DOHH2 (cell line): ENCODE data around the gene SPEM2.

Source experiments
- H3F3A ChIP-seq: fragments of 200-600 bp; sonication (generic), shearing (Covaris generic); 2 replicates; pipeline ENCODE4 v1.6.0; 2016; ENCODE audit warnings: antibody characterized with exemption, mild to moderate bottlenecking; ENCODE audit not compliant: control insufficient read depth, insufficient read depth
- H3K27ac ChIP-seq: fragments of 200-600 bp; sonication (generic); 2 replicates; pipeline ENCODE4 v1.5.1; 2014; ENCODE audit warnings: low read depth, mild to moderate bottlenecking, low read length, moderate library complexity
- H3K27me3 ChIP-seq: fragments of 200-600 bp; sonication (generic); 2 replicates; pipeline ENCODE4 v1.6.1; 2014; ENCODE audit warnings: mild to moderate bottlenecking, low read length, mixed read lengths; ENCODE audit not compliant: control insufficient read depth
- H3K36me3 ChIP-seq: fragments of 200-600 bp; sonication (generic); 2 replicates; pipeline ENCODE4 v1.6.1; 2014; ENCODE audit warnings: mild to moderate bottlenecking, low read length, moderate library complexity, mixed read lengths; ENCODE audit not compliant: control insufficient read depth
- H3K4me1 ChIP-seq: fragments of 200-600 bp; sonication (generic); 2 replicates; pipeline ENCODE4 v1.6.1; 2014; ENCODE audit warnings: mild to moderate bottlenecking, low read length, mixed read lengths; ENCODE audit not compliant: control insufficient read depth
- H3K4me2 ChIP-seq: fragments of 200-600 bp; sonication (generic); 2 replicates; pipeline ENCODE4 v1.6.0; 2014; ENCODE audit warnings: mild to moderate bottlenecking, low read length, moderate library complexity
- H3K4me3 ChIP-seq: fragments of 200-600 bp; sonication (generic); 2 replicates; pipeline ENCODE4 v1.5.1; 2014; ENCODE audit warnings: mild to moderate bottlenecking, low read length, mixed read lengths
- H3K79me2 ChIP-seq: fragments of 200-600 bp; sonication (generic); 2 replicates; pipeline ENCODE4 v1.6.1; 2014; ENCODE audit warnings: mild to moderate bottlenecking, low read length, mixed read lengths; ENCODE audit not compliant: control insufficient read depth
- H3K9me2 ChIP-seq: fragments of 200-600 bp; sonication (generic); replicated peaks from 2 replicates; pipeline ENCODE4 v1.6.1; 2014; ENCODE audit warnings: mild to moderate bottlenecking, low read length, mixed read lengths; ENCODE audit not compliant: control insufficient read depth
- H3K9me3 ChIP-seq: fragments of 200-600 bp; sonication (generic); 2 replicates; pipeline ENCODE4 v1.6.1; 2014; ENCODE audit warnings: antibody characterized with exemption, low read length, mixed read lengths; ENCODE audit not compliant: control insufficient read depth, insufficient read depth
- H4K20me1 ChIP-seq: fragments of 200-600 bp; sonication (generic); 2 replicates; pipeline ENCODE4 v1.6.0; 2014; ENCODE audit warnings: low read depth, mild to moderate bottlenecking, antibody characterized with exemption, low read length, moderate library complexity; ENCODE audit not compliant: control insufficient read depth, insufficient read depth
- EZH2phosphoT487 ChIP-seq: fragments of 200-600 bp; sonication (generic); IDR thresholded peaks from 2 replicates; pipeline ENCODE4 v1.6.1; 2017; ENCODE audit warnings: borderline replicate concordance, mild to moderate bottlenecking, antibody characterized with exemption, low read length, moderate library complexity, mixed read lengths
- TF ChIP-seq, protein P1 (sequence below): fragments of 200-600 bp; sonication (generic); IDR thresholded peaks from one replicate; pipeline ENCODE4 v1.5.1; 2014; ENCODE audit warnings: antibody characterized with exemption, mild to moderate bottlenecking, low read depth, low read length; ENCODE audit not compliant: poor library complexity, severe bottlenecking

The SPEM2 gene

DNA sequence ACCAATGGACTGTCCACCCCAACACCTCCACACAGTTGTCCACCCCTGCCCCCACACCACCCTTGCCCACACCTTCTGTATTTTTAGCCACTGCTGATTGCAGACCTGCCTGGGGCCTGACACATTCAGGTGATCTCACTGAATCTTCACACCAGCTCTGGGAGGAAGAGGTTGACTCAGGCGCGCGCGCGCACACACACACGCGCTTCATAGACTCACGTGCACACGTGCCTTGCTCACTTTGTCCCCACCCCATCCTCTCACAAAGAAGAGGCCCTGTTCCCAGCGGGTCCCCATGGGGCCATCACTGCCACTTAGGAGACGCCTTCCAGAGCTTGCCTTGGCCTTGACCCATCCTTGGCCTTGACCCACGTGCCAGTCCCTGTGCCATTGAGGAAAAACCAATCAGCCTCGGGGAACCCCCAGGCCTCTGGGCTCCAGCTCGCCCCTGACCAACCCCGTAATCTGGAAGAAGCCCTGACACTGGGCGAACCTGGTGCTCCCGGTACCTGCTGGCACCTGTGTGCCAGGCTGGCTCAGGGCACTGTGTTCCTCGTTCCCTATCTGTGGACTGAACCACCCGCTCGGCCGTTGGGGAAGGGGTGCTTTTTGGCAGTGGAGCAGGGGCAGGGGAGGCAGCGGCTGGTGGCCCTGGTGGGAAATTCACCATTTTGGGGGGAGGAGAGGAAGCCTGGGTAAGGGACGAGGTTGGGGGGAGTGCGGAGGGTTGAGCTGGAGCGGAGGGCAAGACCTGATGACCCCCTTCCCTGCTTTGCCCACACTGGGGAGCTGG is 14.6 kb upstream of the SPEM2 start:
- no peak overlapping the region for H3K27ac ChIP-seq
- no peak overlapping the region for H3K4me3 ChIP-seq
- H3K4me1 ChIP-seq = no peaks in the 10 kb centered on the region
- H3K79me2 ChIP-seq = no peaks in the 10 kb centered on the region
- 0 out of 2 replicates have a peak, but pooled peaks cover 2% of the 10 kb centered on the region for H3F3A ChIP-seq
- no peak overlapping the region for H3K4me2 ChIP-seq
- no peaks in the 10 kb centered on the region for H3K9me2 ChIP-seq
- H3K27me3 ChIP-seq = no peaks in the 10 kb centered on the region
- no peak for TF ChIP-seq EZH2phosphoT487
- TF ChIP-seq, protein P1, sequence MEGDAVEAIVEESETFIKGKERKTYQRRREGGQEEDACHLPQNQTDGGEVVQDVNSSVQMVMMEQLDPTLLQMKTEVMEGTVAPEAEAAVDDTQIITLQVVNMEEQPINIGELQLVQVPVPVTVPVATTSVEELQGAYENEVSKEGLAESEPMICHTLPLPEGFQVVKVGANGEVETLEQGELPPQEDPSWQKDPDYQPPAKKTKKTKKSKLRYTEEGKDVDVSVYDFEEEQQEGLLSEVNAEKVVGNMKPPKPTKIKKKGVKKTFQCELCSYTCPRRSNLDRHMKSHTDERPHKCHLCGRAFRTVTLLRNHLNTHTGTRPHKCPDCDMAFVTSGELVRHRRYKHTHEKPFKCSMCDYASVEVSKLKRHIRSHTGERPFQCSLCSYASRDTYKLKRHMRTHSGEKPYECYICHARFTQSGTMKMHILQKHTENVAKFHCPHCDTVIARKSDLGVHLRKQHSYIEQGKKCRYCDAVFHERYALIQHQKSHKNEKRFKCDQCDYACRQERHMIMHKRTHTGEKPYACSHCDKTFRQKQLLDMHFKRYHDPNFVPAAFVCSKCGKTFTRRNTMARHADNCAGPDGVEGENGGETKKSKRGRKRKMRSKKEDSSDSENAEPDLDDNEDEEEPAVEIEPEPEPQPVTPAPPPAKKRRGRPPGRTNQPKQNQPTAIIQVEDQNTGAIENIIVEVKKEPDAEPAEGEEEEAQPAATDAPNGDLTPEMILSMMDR = no peak
- no peaks in the 10 kb centered on the region for H3K9me3 ChIP-seq
- H3K36me3 ChIP-seq = no peaks in the 10 kb centered on the region
- H4K20me1 ChIP-seq = no peaks in the 10 kb centered on the region

DNA sequence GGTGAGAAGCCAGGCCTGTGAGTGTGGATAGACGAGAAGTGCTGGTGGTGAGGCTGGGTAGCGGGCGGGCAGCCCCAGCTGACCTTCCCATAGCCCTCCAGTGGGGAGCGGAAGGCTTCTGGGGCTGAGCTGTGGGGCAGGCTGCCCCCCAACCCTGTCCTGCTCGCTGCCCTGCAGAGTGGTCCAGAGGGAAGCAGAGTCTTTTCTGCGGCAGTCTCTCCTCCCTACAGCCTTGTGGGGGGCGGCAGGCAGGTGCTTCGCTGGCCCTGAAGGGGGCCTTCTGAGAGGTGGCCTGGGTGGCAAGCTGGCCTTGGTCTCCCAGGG is 14.0 kb upstream of the SPEM2 start:
- H3F3A ChIP-seq = 0 out of 2 replicates have a peak, but pooled peaks cover 2% of the 10 kb centered on the region
- no peaks in the 10 kb centered on the region for H3K27me3 ChIP-seq
- H3K4me1 ChIP-seq = no peaks in the 10 kb centered on the region
- no peaks in the 10 kb centered on the region for H3K36me3 ChIP-seq
- no peak overlapping the region for H3K4me2 ChIP-seq
- no peaks in the 10 kb centered on the region for H3K79me2 ChIP-seq
- TF ChIP-seq, protein P1 = no peak
- TF ChIP-seq EZH2phosphoT487 = no peak
- no peaks in the 10 kb centered on the region for H3K9me2 ChIP-seq
- H3K4me3 ChIP-seq = no peak overlapping the region
- H3K9me3 ChIP-seq = no peaks in the 10 kb centered on the region
- H3K27ac ChIP-seq = no peak overlapping the region
- H4K20me1 ChIP-seq = no peaks in the 10 kb centered on the region

DNA sequence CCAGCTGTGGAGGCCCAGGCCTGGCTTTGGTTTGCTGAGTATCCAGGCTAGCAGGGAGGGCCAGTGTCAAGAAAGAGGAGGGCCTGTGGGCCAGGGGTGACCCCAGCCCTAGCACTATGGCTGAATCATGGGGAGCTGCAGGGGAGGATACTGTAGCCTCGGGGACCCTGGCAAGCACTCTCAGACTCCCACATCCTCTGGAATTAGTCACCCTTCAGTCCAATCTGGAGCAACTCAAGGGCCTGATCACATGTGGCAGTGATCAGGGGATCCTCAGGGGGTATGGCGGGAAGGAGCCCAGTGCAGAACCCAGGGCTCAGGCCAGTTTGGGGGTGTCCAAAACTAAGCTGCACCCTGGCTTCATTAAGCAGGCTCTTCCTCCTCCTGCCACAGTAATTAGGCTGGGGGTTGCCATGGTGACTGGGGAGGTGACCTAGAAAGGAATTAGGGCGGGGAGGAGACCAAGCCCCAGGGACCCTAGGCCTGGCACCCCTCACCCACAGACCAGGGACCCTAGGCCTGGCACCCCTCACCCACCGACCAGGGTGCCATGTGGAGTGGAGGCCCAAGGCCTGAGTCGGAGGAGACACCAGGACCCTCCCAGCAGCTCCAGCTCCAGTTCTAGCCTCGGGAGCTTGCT is 11.9 kb upstream of the SPEM2 start:
- no peak overlapping the region for H3K4me3 ChIP-seq
- H3K4me1 ChIP-seq = no peaks in the 10 kb centered on the region
- no peaks in the 10 kb centered on the region for H4K20me1 ChIP-seq
- 0 out of 2 replicates have a peak, but pooled peaks cover 2% of the 10 kb centered on the region for H3F3A ChIP-seq
- no peaks in the 10 kb centered on the region for H3K79me2 ChIP-seq
- no peak overlapping the region for H3K27ac ChIP-seq
- H3K9me2 ChIP-seq = no peaks in the 10 kb centered on the region
- H3K36me3 ChIP-seq = no peaks in the 10 kb centered on the region
- no peaks in the 10 kb centered on the region for H3K9me3 ChIP-seq
- H3K27me3 ChIP-seq = no peaks in the 10 kb centered on the region; the same call in 1 of the 2 replicates
- TF ChIP-seq, protein P1 = no peak
- TF ChIP-seq EZH2phosphoT487 = no peak
- H3K4me2 ChIP-seq = no peak overlapping the region
